PC-3 (cell line): ENCODE data around the gene ARID5B.

Experiments used
- EZH2 ChIP-seq: fragments of 300-600 bp; sonication (generic); IDR thresholded peaks from one replicate; pipeline ENCODE4 v1.6.1; 2017; ENCODE audit warnings: antibody characterized with exemption, mild to moderate bottlenecking, low read length; ENCODE audit not compliant: unreplicated experiment
- EZH2phosphoT487 ChIP-seq: fragments of 300-600 bp; sonication (generic); IDR thresholded peaks from 2 replicates; pipeline ENCODE4 v1.6.1; 2018; ENCODE audit warnings: mild to moderate bottlenecking, antibody characterized with exemption, low read length, borderline replicate concordance
- TF ChIP-seq, protein P1 (sequence below): fragments of 300-600 bp; sonication (generic); conservative IDR thresholded peaks from 2 replicates; pipeline ENCODE4 v1.5.1; 2017; ENCODE audit warnings: antibody characterized with exemption, low read depth, mild to moderate bottlenecking, low read length

GRCh38 chr10:62084451-62084850, 183.0 kb downstream of the ARID5B start:
- TF ChIP-seq, protein P1, sequence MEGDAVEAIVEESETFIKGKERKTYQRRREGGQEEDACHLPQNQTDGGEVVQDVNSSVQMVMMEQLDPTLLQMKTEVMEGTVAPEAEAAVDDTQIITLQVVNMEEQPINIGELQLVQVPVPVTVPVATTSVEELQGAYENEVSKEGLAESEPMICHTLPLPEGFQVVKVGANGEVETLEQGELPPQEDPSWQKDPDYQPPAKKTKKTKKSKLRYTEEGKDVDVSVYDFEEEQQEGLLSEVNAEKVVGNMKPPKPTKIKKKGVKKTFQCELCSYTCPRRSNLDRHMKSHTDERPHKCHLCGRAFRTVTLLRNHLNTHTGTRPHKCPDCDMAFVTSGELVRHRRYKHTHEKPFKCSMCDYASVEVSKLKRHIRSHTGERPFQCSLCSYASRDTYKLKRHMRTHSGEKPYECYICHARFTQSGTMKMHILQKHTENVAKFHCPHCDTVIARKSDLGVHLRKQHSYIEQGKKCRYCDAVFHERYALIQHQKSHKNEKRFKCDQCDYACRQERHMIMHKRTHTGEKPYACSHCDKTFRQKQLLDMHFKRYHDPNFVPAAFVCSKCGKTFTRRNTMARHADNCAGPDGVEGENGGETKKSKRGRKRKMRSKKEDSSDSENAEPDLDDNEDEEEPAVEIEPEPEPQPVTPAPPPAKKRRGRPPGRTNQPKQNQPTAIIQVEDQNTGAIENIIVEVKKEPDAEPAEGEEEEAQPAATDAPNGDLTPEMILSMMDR: no peak
- TF ChIP-seq EZH2: no peak
- TF ChIP-seq EZH2phosphoT487: no peak
